CD14-positive monocyte (primary cell): ENCODE results near the gene FAM53B. TPM values are rescaled to one million over a fixed set of nuclear protein-coding genes. Genes with fewer than 3 reads are reported as not detected.

Source experiments
- DNase-seq, 3 donors: peaks; one replicate each; pipeline ENCODE4 v3.0.0-alpha.2; 2011 to 2022
- H2AFZ ChIP-seq: 2 replicates; pipeline ENCODE4 v1.6.0; 2012; ENCODE audit warnings: mild to moderate bottlenecking, low read depth, low read length, inconsistent platforms; ENCODE audit not compliant: insufficient read depth, poor library complexity, severe bottlenecking
- H3K27ac ChIP-seq, 2 donors: 1 replicate in 1 of 2; 2 replicates in 1 of 2; pipeline ENCODE4 v1.5.1; 2012 to 2013; ENCODE audit warnings: low read length in 2 of 2, control low read depth in 1 of 2, inconsistent platforms in 1 of 2, low read depth in 1 of 2, mild to moderate bottlenecking in 1 of 2
- H3K27me3 ChIP-seq, 2 donors: one replicate each; pipeline versions ENCODE4 v1.6.0 to v1.6.1; 2011 to 2013; ENCODE audit warnings: low read length in 2 of 2; ENCODE audit not compliant: control insufficient read depth in 2 of 2, insufficient read depth in 2 of 2
- H3K36me3 ChIP-seq, 2 donors: replicated peaks in 1 of 2; 1 replicate in 1 of 2; 2 replicates in 1 of 2; pipeline versions ENCODE4 v1.5.1 to v1.6.1; 2012 to 2013; ENCODE audit warnings: low read length in 2 of 2, control low read depth in 1 of 2, inconsistent platforms in 1 of 2, mild to moderate bottlenecking in 1 of 2; ENCODE audit not compliant: insufficient read depth in 2 of 2, control insufficient read depth in 1 of 2
- H3K4me1 ChIP-seq, 2 donors: 1 replicate in 1 of 2; 2 replicates in 1 of 2; pipeline versions ENCODE4 v1.5.1 to v1.6.1; 2012 to 2013; ENCODE audit warnings: low read length in 2 of 2, control low read depth in 1 of 2, inconsistent platforms in 1 of 2, mild to moderate bottlenecking in 1 of 2, moderate library complexity in 1 of 2; ENCODE audit not compliant: insufficient read depth in 2 of 2, control insufficient read depth in 1 of 2
- H3K4me2 ChIP-seq: replicated peaks from 2 replicates; pipeline ENCODE3; 2012; ENCODE audit warnings: low read length, moderate library complexity, mild to moderate bottlenecking; ENCODE audit not compliant: poor library complexity, severe bottlenecking; ENCODE audit errors: extremely low read depth
- H3K4me3 ChIP-seq, 3 experiments: fragments of 200-600 bp in 1 of 3; sonication (generic) in 1 of 3; replicated peaks in 1 of 3; 1 replicate in 2 of 3; 2 replicates in 1 of 3; pipeline ENCODE4 v1.5.1; 2011 to 2013; ENCODE audit warnings: low read length in 3 of 3, mild to moderate bottlenecking in 3 of 3, control low read depth in 2 of 3, low read depth in 2 of 3, inconsistent platforms in 1 of 3, moderate library complexity in 1 of 3
- H3K79me2 ChIP-seq: 2 replicates; pipeline ENCODE4 v1.6.0; 2012; ENCODE audit warnings: mild to moderate bottlenecking, control low read depth, inconsistent platforms, low read length, moderate library complexity; ENCODE audit not compliant: insufficient read depth
- H3K9ac ChIP-seq: 2 replicates; pipeline ENCODE4 v1.6.0; 2017; ENCODE audit warnings: low read length, mild to moderate bottlenecking; ENCODE audit not compliant: insufficient read depth, poor library complexity, severe bottlenecking
- H3K9me3 ChIP-seq, 2 donors: replicated peaks in 1 of 2; 1 replicate in 1 of 2; 2 replicates in 1 of 2; pipeline versions ENCODE4 v1.5.1 to v1.6.1; 2012 to 2013; ENCODE audit warnings: low read length in 2 of 2, control low read depth in 1 of 2; ENCODE audit not compliant: control insufficient read depth in 1 of 2, insufficient read depth in 1 of 2
- H4K20me1 ChIP-seq: 2 replicates; pipeline ENCODE4 v1.6.0; 2012; ENCODE audit warnings: mild to moderate bottlenecking, low read length, control low read depth, moderate library complexity; ENCODE audit not compliant: insufficient read depth
- H3K27ac Mint-ChIP-seq, 7 donors: one replicate each; pipeline ENCODE4 v1.8.0; 2020; ENCODE audit warnings: mild to moderate bottlenecking in 7 of 7, mixed read lengths in 7 of 7, moderate library complexity in 6 of 7, inconsistent platforms in 2 of 7
- H3K27me3 Mint-ChIP-seq, 3 donors: one replicate each; pipeline ENCODE4 v1.8.0; 2021 to 2022; ENCODE audit warnings: low read depth in 3 of 3, mild to moderate bottlenecking in 3 of 3, mixed read lengths in 3 of 3, moderate library complexity in 3 of 3, inconsistent platforms in 1 of 3
- H3K36me3 Mint-ChIP-seq, 2 donors: one replicate each; pipeline ENCODE4 v1.8.0; 2020; ENCODE audit warnings: mixed read lengths in 2 of 2, inconsistent platforms in 1 of 2, mild to moderate bottlenecking in 1 of 2
- H3K4me1 Mint-ChIP-seq: one replicate; pipeline ENCODE4 v1.8.0; 2020; ENCODE audit warnings: mild to moderate bottlenecking, mixed read lengths
- H3K4me3 Mint-ChIP-seq, 2 donors: one replicate each; pipeline ENCODE4 v1.8.0; 2020; ENCODE audit warnings: mild to moderate bottlenecking in 2 of 2, mixed read lengths in 2 of 2, moderate library complexity in 1 of 2
- H3K9me3 Mint-ChIP-seq, 7 donors: one replicate each; pipeline ENCODE4 v1.8.0; 2020 to 2022; ENCODE audit warnings: mixed read lengths in 7 of 7, mild to moderate bottlenecking in 6 of 7, moderate library complexity in 6 of 7, inconsistent platforms in 2 of 7
- CTCF ChIP-seq: fragments of 200-600 bp; IDR thresholded peaks from one replicate; pipeline ENCODE4 v1.8.0; 2022; ENCODE audit warnings: antibody characterized with exemption, mild to moderate bottlenecking
- WGBS: methylation state at CpG from one replicate; pipeline ENCODE4 v1.1.5; 2013; ENCODE audit warnings: missing lambda C conversion rate; ENCODE audit not compliant: insufficient coverage; 5-methylcytosine and 5-hydroxymethylcytosine counted together
- intact Hi-C, 2 donors: fragments of 100-400 bp; cut with micrococcal nuclease; formaldehyde crosslinking; loops; one replicate each; pipeline versions ENCODE4 v1.15.0 to v1.15.1; 2023
- polyA plus RNA-seq, 3 donors: library from polyadenylated mRNA; depleted of rRNA in 1 of 3; unstranded in 2 of 3; stranded (reverse) in 1 of 3; fragments of 300-500 nt in 2 of 3; fragments of >200 nt in 1 of 3; fragmentation: Illumina TruSeq in 2 of 3; gene quantifications; 1 replicate in 2 of 3; 2 replicates in 1 of 3; pipeline ENCODE4 v1.2.3, GENCODE V29; 2012 to 2021

Gene FAM53B
- polyA plus RNA-seq, 3 donors: 5.8 to 23.3 (median 12.6) TPM

GRCh38 chr10:124676416-124677062 lies 67.6 kb downstream of the FAM53B start:
- Mint-ChIP-seq H3K4me1 (peaks cover 86% of the 10 kb centered on the region), H3K9me3 (peaks cover 0 to 2% (median 0%) of the 10 kb centered on the region in 7 donors), H3K4me3 (no peak overlapping the region), H3K27ac (peak overlapping the region; percentile 54 to 98 (median 75)), H3K36me3 (peaks cover 70 to 93% of the 10 kb centered on the region in 2 donors), H3K27me3 (peaks cover 0 to 3% (median 0%) of the 10 kb centered on the region in 3 donors)
- Histone ChIP-seq H3K36me3 (peaks cover 25 to 52% of the 10 kb centered on the region in 2 donors), H3K9me3 (no peaks in the 10 kb centered on the region), H3K27ac (peak overlapping the region in 1 of 2 donors; percentile 99), H3K79me2 (peaks cover 93% of the 10 kb centered on the region), H3K4me3 (no peak overlapping the region), H3K4me2 (no peak overlapping the region), H3K27me3 (no peaks in the 10 kb centered on the region), H3K4me1 (peaks cover 72 to 86% of the 10 kb centered on the region in 2 donors), H4K20me1 (peaks cover 36% of the 10 kb centered on the region), H3K9ac (no peak overlapping the region), H2AFZ (no peak overlapping the region)
- no peak for TF ChIP-seq CTCF
- 32% methylated on average over 12 of the region's 15 CpGs for WGBS
- intact Hi-C loops: no loop called here
- no peak for DNase-seq

- H4K20me1 ChIP-seq: peaks cover 43% of the 10 kb centered on the region
- H3K27ac Mint-ChIP-seq: peak overlapping the region in 5 of 7 donors; percentile 20 to 93 (median 60)
- no peak for DNase-seq
These were observed 68.4 kb downstream of the FAM53B start for GRCh38 chr10:124675824-124676223.

More at GRCh38 chr10:124675824-124676223, 68.4 kb downstream of the FAM53B start:
- no peak overlapping the region for H3K4me3 Mint-ChIP-seq
- H3K79me2 ChIP-seq: peaks cover 86% of the 10 kb centered on the region
- H3K4me2 ChIP-seq: no peak overlapping the region
- no peaks in the 10 kb centered on the region for H3K9me3 ChIP-seq
- peak overlapping the region in 1 of 2 donors; percentile 15 for H3K27ac ChIP-seq
- H3K9me3 Mint-ChIP-seq: peaks cover 0 to 2% (median 0%) of the 10 kb centered on the region in 7 donors
- 100% methylated on average over 1 of the region's 4 CpGs for WGBS
- no peak overlapping the region for H2AFZ ChIP-seq
- peaks cover 65 to 86% of the 10 kb centered on the region in 2 donors for H3K36me3 Mint-ChIP-seq
- peaks cover 86% of the 10 kb centered on the region for H3K4me1 Mint-ChIP-seq
- no peak for TF ChIP-seq CTCF
- intact Hi-C loops: no loop called here
- no peak overlapping the region for H3K9ac ChIP-seq
- peaks cover 19 to 44% of the 10 kb centered on the region in 2 donors for H3K36me3 ChIP-seq
- peaks cover 0 to 3% (median 0%) of the 10 kb centered on the region in 3 donors for H3K27me3 Mint-ChIP-seq
- no peaks in the 10 kb centered on the region for H3K27me3 ChIP-seq
- H3K4me1 ChIP-seq: peaks cover 72 to 86% of the 10 kb centered on the region in 2 donors
- no peak overlapping the region for H3K4me3 ChIP-seq
